Measurements from ENCODE around the gene RNF157.

The RNF157 gene

DNA sequence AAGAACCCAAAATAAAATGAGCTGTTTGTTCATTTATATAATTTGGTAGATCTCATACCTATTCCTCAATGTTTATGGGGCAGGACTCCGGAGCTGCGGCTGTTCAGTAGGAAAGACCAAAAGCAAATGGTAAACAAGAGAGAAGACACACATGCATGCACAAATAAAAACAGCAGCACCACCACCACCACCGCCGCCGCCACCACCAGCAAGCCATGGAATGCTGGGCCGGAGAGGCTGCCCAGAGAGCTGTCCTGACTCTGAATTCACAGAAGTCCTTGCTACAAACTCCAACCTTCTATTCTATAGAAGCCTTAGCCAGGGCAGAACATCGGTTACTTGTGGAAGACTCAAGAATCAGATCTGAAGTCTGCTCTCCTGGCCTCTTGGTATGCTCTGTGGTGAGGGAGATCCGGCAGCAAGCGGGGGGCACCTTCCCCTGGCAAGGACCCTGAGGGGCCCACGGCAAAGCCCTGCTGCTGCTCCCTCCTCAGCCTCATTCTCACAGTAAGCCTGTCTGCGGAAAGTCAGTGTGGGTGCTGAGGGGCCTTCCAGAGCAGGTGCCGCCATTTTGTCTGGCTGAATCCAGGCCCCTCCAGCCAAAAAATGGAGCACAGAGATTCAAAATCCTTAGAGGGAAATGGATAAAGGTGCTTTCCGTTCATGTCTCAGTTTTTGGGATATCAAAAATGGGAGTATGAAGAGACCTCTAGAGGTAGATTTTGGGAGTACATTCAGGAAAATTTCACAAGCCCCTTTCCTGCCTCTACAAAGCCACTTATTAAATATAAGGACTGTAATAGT lies 92.9 kb downstream of the RNF157 start:
- peak; percentile 4 for DNase-seq (ENCODE audit: extremely low read depth, low read depth)
- TF ChIP-seq, protein P1, sequence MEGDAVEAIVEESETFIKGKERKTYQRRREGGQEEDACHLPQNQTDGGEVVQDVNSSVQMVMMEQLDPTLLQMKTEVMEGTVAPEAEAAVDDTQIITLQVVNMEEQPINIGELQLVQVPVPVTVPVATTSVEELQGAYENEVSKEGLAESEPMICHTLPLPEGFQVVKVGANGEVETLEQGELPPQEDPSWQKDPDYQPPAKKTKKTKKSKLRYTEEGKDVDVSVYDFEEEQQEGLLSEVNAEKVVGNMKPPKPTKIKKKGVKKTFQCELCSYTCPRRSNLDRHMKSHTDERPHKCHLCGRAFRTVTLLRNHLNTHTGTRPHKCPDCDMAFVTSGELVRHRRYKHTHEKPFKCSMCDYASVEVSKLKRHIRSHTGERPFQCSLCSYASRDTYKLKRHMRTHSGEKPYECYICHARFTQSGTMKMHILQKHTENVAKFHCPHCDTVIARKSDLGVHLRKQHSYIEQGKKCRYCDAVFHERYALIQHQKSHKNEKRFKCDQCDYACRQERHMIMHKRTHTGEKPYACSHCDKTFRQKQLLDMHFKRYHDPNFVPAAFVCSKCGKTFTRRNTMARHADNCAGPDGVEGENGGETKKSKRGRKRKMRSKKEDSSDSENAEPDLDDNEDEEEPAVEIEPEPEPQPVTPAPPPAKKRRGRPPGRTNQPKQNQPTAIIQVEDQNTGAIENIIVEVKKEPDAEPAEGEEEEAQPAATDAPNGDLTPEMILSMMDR (IDR thresholded peaks at IDR 0.05; ENCODE audit: low read depth, low read length): peak; percentile 64

DNA sequence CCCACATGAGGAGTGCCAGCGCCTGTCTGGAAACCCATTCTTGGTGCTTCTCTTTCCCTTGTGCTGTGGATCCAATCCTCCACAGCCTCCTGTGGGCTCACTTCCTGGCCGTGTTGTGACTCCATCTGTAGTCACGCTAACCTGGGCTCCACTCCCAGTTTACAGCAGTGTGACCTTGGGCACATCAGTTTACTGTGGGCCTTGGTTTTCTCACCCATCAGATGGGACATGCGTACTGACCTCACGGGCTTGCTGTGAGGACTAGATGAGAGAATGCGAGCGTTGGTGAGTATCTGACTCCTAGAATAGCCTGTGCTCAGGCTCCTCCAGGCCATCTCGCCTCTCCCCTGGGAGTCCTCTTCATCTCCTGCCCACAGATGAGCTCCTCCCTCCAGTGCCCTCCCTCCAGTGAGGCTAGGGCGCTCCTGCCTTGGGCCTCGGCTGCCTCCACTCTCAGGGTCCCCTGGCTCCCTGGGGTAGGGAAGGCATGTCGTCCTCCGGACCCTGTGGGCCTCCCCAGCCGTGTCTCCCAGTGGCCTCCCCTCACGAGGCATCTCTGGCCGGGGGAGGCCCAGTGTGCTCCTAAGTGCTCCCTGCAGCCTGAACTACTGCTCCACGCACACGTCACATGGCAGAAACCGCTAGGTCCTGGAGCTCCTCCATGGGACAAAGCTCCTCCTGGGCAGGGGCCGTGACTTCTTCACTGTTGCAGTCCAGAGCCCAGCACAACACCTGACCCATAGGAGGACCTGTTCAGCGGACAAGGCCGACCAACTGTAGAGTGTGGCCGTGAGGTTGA lies 94.0 kb downstream of the RNF157 start:
- DNase-seq (ENCODE audit: extremely low read depth, low read depth): no peak
- TF ChIP-seq, protein P1 (IDR thresholded peaks at IDR 0.05; ENCODE audit: low read depth, low read length): no peak

DNA sequence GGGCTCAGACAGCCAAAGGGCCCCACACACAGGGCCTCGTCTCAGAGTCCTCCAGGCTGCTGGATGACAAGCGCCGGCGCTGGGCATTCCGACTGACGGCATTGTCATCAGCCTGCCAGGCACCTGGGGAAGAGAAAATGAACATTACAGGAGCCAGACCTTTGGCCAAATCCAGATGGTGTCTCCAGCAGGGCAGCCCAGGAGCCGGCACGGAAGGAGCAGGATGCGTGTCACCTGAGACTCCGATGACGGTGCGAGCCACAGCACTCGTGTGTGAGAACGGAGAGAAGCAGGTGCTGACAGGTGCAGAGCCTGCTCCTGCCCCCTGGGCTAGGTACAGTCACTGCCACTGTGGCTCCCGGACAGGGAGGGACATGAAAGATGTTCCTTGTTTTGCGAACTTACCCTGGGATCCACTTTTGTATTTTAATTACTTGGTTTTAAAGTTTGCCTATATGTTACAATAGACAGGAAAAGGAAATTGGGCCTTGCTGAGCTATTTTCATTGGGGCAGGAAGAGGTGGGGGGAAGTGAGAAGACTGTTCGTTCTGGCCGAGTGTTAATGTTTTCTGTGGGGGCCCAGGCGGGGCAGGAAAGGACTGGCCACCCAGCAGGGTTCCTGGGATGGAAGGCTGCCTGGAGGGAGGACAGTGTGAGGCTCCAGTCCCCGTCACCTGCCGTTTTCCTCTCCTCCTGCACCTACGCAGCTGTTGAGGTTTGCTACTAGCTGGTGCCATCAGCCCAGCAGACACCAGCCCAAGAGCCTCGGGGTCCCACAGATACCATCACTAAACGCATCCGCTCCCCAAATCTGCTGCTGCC lies 94.9 kb downstream of the RNF157 start:
- TF ChIP-seq, protein P1 (IDR thresholded peaks at IDR 0.05; ENCODE audit: low read depth, low read length): no peak
- DNase-seq (ENCODE audit: extremely low read depth, low read depth): no peak

DNA sequence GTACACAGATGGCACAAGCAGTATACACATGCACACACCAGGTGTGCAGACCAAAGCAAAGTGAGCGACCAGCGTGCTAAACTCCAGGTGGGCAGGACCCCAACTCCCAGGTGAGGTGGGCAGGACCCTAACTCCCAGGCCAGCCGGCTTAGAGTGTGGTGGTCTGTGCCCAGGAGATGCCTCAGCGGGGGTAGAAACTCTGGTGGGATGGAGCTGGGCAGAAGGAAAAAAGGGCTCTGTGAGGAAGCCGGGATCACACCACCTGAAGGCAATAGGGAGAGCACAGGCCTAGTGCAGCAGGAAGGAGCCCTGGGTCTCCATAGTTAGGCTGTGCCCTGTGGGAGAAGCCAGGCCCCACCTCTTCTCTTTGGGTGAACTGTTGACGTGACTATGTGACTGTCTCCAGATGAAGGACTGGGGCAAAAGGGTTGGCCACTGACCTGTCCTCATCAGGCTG lies 97.7 kb downstream of the RNF157 start:
- TF ChIP-seq, protein P1 (IDR thresholded peaks at IDR 0.05; ENCODE audit: low read depth, low read length): no peak

DNA sequence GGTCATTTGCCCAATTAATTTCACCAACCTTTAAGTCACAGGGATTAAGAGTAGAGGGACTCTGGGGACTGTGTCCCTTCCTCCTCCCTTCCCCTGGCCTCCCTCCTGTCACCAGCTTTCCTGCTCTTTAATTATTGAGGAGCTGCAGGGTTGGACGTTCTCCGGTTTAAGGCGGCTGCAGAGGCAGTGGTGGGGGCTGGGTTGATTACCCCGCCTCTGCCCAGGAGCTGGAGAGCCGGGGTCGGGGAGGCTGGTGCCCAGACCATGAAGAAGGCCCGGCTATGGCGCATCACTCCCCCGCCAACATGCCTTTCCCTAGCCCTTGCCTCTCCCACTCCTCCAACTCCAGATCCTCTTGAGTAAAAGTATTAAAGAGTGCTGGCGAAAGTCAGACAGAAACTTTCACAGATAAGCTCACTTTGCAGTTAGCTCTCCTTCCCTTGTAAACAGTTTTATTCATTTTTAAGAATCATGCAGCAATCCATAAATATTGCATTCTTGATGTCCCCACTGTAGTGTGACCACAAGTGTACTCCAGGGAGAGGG lies 98.2 kb downstream of the RNF157 start:
- DNase-seq (ENCODE audit: extremely low read depth, low read depth): no peak
- TF ChIP-seq, protein P1 (IDR thresholded peaks at IDR 0.05; ENCODE audit: low read depth, low read length): no peak

More for the DNA sequence above, 97.7 kb downstream of the RNF157 start:
- no peak for DNase-seq (ENCODE audit: extremely low read depth, low read depth)

DNA sequence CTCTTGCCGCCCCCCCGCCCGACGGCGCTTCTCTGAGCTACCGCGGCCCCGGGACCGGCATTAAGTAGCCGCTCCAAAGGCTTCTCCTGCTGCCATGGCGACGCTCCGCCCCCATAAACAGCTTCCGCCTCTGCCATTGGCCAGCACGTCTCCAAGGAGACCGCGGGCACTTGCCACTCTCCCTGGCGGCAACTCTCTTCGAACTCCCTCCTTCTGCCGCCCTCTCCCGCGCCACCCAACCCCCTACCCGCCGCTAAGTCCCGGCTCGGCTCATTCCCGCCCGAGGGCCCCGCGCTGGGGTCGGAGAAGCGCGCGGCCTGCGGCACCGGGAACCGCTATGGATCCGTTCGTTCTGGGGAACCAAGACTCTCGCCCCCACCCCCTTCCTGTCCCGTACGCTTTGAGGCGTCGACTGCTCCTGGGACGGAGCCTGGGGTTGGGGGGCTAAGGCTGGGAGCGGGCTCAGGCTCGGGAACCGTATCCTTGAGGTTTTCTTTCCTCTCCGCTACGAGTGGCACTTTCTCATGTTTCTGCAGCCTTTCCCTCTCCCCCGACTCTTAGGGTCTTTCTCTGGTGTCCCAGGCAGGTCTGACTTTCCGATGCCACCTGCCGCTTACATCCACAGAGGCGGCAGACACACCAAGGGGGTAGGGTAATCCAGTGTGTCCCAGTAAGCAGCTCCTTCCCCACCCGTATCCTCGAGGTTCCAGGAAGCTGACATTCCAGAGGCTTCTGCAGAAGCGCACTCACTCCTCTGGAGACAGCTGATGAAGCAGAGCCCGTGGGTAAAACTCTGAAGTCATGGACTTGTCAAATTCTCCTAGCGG lies 98.9 kb downstream of the RNF157 start, which contains the start of gene FOXJ1:
FOXJ1 (minus strand) TSS at position 34 of the 827 bp plus-strand sequence. CDS start 850 bp downstream, outside the sequence.
- peak; percentile 54 for DNase-seq (ENCODE audit: extremely low read depth, low read depth)
- TF ChIP-seq, protein P1 (IDR thresholded peaks at IDR 0.05; ENCODE audit: low read depth, low read length): no peak

Measured in AG09319 (cell line).